HG02981 (cell line): ENCODE data around the gene VAC14.
"Not testable (repeated sequence)": the region's sequence is repeated elsewhere in the genome, so short reads cannot be mapped to it uniquely, and the experiment has no call there.

Experiments
- ATAC-seq: cut with Tn5 transposase; IDR thresholded peaks from one replicate; pipeline ENCODE4 v1.9.1; 2021; ENCODE audit warnings: mild to moderate bottlenecking, moderate library complexity; ENCODE audit not compliant: unreplicated experiment

The VAC14 gene

GRCh38 chr16:70648606-70649005, 152.4 kb downstream of the VAC14 start:
- ATAC-seq: no peak

GRCh38 chr16:70647441-70648359, 153.3 kb downstream of the VAC14 start:
- no peak for ATAC-seq

GRCh38 chr16:70646260-70647241, 154.4 kb downstream of the VAC14 start, which contains the start of gene IL34:
IL34 (plus strand) TSS chr16:70646559; CDS start chr16:70646948, 389 bp downstream.
- no peak for ATAC-seq

- no peak for ATAC-seq
Observed at GRCh38 chr16:70644763-70645597, 156.0 kb downstream of the VAC14 start.

GRCh38 chr16:70643264-70643663, 157.7 kb downstream of the VAC14 start:
- ATAC-seq: not testable (repeated sequence)

DNA sequence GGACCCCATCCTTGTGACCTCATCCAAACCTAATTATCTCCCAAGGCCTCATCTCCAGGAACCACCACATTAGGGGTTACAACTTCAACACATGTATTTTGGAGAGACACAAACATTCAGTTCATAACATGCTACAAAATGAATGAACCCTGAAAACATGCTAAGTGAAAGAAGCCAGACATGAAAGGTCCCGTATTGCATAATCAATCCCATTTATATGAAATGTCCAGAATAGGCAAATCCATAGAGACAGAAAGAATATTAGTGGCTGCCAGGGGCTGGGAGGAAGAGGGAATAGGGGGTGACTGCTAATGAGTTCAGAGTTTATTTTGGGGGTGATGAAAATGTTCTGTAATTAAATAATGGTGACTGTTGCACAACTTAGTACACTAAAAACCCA, 158.3 kb downstream of the VAC14 start:
- ATAC-seq: no peak

GRCh38 chr16:70638814-70639792, 161.9 kb downstream of the VAC14 start:
- ATAC-seq: no peak
